ENCODE measurements around the gene SHISAL2B. TPM values are rescaled to one million over a fixed set of nuclear protein-coding genes. Genes with fewer than 3 reads are reported as not detected.

SHISAL2B gene
- total and polyA plus RNA-seq, 8 donors: not detected

GRCh38 chr5:64688391-64688790 lies 1.9 kb upstream of the SHISAL2B start:
- WGBS, 5 donors: 76 to 82% (median 78%) methylated on average over 3 of the region's 3 CpGs
- no peaks in the 10 kb centered on the region for H3K36me3 ChIP-seq
- intact Hi-C loops (cut with DNase I; ENCODE audit: low total_unique reads): no loop called here
- H3K27me3 ChIP-seq: peaks cover 0 to 52% (median 16%) of the 10 kb centered on the region in 3 donors
- no peak overlapping the region for H3K27ac ChIP-seq
- H3K4me3 ChIP-seq: no peak overlapping the region
- DNase-seq: no peak
- H3K9me3 ChIP-seq: no peaks in the 10 kb centered on the region
- TF ChIP-seq EP300 (IDR thresholded peaks at IDR 0.05) (no peak), POLR2A (IDR thresholded peaks at IDR 0.05) (no peak), POLR2AphosphoS5 (IDR thresholded peaks at IDR 0.05) (no peak), CTCF (IDR thresholded peaks at IDR 0.05) (no peak)
- peaks cover 9 to 15% (median 11%) of the 10 kb centered on the region in 4 donors for H3K4me1 ChIP-seq

- peaks cover 0 to 58% (median 16%) of the 10 kb centered on the region in 3 donors for H3K27me3 ChIP-seq
- H3K36me3 ChIP-seq: no peaks in the 10 kb centered on the region
- H3K27ac ChIP-seq: no peak overlapping the region
- TF ChIP-seq CTCF (IDR thresholded peaks at IDR 0.05) (no peak), EP300 (IDR thresholded peaks at IDR 0.05) (no peak), POLR2AphosphoS5 (IDR thresholded peaks at IDR 0.05) (no peak), POLR2A (IDR thresholded peaks at IDR 0.05) (no peak)
- intact Hi-C loops (cut with DNase I; ENCODE audit: low total_unique reads): no loop called here
- 46 to 81% (median 55%) methylated on average over 3 of the region's 3 CpGs for WGBS, 5 donors
- H3K9me3 ChIP-seq: no peaks in the 10 kb centered on the region
- peaks cover 9 to 15% (median 11%) of the 10 kb centered on the region in 4 donors for H3K4me1 ChIP-seq
- no peak overlapping the region for H3K4me3 ChIP-seq
- DNase-seq: no peak
These were observed 1.3 kb upstream of the SHISAL2B start for GRCh38 chr5:64688965-64689364.

- TF ChIP-seq EP300 (IDR thresholded peaks at IDR 0.05): no peak
- TF ChIP-seq POLR2AphosphoS5 (IDR thresholded peaks at IDR 0.05): no peak
- TF ChIP-seq CTCF (IDR thresholded peaks at IDR 0.05): no peak
- no peak for TF ChIP-seq POLR2A (IDR thresholded peaks at IDR 0.05)
- 3 to 7% (median 4%) methylated on average over 9 of the region's 9 CpGs for WGBS, 5 donors
- no peak overlapping the region for H3K27ac ChIP-seq
- peak overlapping the region in 3 of 4 donors; percentile 29 to 47 (median 38) for H3K4me3 ChIP-seq
- no peaks in the 10 kb centered on the region for H3K9me3 ChIP-seq
- peaks cover 9 to 15% (median 11%) of the 10 kb centered on the region in 4 donors for H3K4me1 ChIP-seq
- DNase-seq: no peak
- intact Hi-C loops (cut with DNase I; ENCODE audit: low total_unique reads): no loop called here
- H3K27me3 ChIP-seq: peaks cover 0 to 58% (median 16%) of the 10 kb centered on the region in 3 donors
- H3K36me3 ChIP-seq: no peaks in the 10 kb centered on the region
These were observed 243 bp upstream of the SHISAL2B start for GRCh38 chr5:64690104-64690416.

GRCh38 chr5:64691291-64691690 lies 988 bp downstream of the SHISAL2B start:
- no peaks in the 10 kb centered on the region for H3K36me3 ChIP-seq
- DNase-seq: no peak
- H3K27me3 ChIP-seq: peaks cover 0 to 58% (median 16%) of the 10 kb centered on the region in 3 donors
- H3K9me3 ChIP-seq: peaks cover 0 to 7% (median 3%) of the 10 kb centered on the region in 4 donors
- H3K4me1 ChIP-seq: peaks cover 9 to 15% (median 11%) of the 10 kb centered on the region in 4 donors
- intact Hi-C loops (cut with DNase I; ENCODE audit: low total_unique reads): no loop called here
- H3K27ac ChIP-seq: no peak overlapping the region
- H3K4me3 ChIP-seq: no peak overlapping the region
- WGBS, 5 donors: 25 to 38% (median 32%) methylated on average over 3 of the region's 3 CpGs
- TF ChIP-seq POLR2A (IDR thresholded peaks at IDR 0.05): no peak
- no peak for TF ChIP-seq EP300 (IDR thresholded peaks at IDR 0.05)
- TF ChIP-seq CTCF (IDR thresholded peaks at IDR 0.05): no peak
- TF ChIP-seq POLR2AphosphoS5 (IDR thresholded peaks at IDR 0.05): no peak

All from stomach (tissue), 9 donors.